Parathyroid adenoma (tissue), 2 donors: Measurements from ENCODE around the gene VWA8.

ENCODE experiments used
- H2AFZ ChIP-seq: fragments of 300-600 bp; sonication (generic); one replicate; pipeline ENCODE4 v1.7.0; 2017; ENCODE audit warnings: antibody characterized with exemption, mild to moderate bottlenecking
- H3K27ac ChIP-seq: fragments of 300-600 bp; sonication (generic); one replicate; pipeline ENCODE4 v1.7.0; 2017
- H3K27me3 ChIP-seq: fragments of 300-600 bp; sonication (generic); one replicate; pipeline ENCODE4 v1.7.0; 2017; ENCODE audit warnings: low read length; ENCODE audit not compliant: control insufficient read depth, insufficient read depth
- H3K36me3 ChIP-seq: fragments of 300-600 bp; sonication (generic); one replicate; pipeline ENCODE4 v1.7.0; 2017; ENCODE audit warnings: low read length; ENCODE audit not compliant: control insufficient read depth, insufficient read depth
- H3K4me1 ChIP-seq: fragments of 300-600 bp; sonication (generic); one replicate; pipeline ENCODE4 v1.7.0; 2017; ENCODE audit warnings: control low read depth
- H3K4me2 ChIP-seq: fragments of 300-600 bp; sonication (generic); one replicate; pipeline ENCODE4 v1.7.0; 2017; ENCODE audit warnings: low read length
- H3K4me3 ChIP-seq: fragments of 300-600 bp; sonication (generic); one replicate; pipeline ENCODE4 v1.7.0; 2017; ENCODE audit warnings: low read depth, low read length
- H3K79me2 ChIP-seq: fragments of 300-600 bp; sonication (generic); one replicate; pipeline ENCODE4 v1.7.0; 2017; ENCODE audit warnings: control low read depth
- H3K9ac ChIP-seq: fragments of 300-600 bp; sonication (generic); one replicate; pipeline ENCODE4 v1.7.0; 2017; ENCODE audit warnings: mild to moderate bottlenecking
- H3K9me3 ChIP-seq: fragments of 300-600 bp; sonication (generic); one replicate; pipeline ENCODE4 v1.7.0; 2017; ENCODE audit warnings: low read length; ENCODE audit not compliant: control insufficient read depth
- CTCF ChIP-seq: fragments of 300-600 bp; sonication (generic); IDR thresholded peaks from one replicate; pipeline ENCODE4 v1.7.0; 2017; ENCODE audit warnings: antibody characterized with exemption, mild to moderate bottlenecking
- donor health status: primary hyperparathyroidism.

VWA8 gene

GRCh38 chr13:41554626-41555386, 406.1 kb downstream of the VWA8 start:
- H3K9ac ChIP-seq: no peak overlapping the region
- no peak overlapping the region for H3K4me3 ChIP-seq
- H2AFZ ChIP-seq: no peak overlapping the region
- H3K4me2 ChIP-seq: no peak overlapping the region
- no peaks in the 10 kb centered on the region for H3K4me1 ChIP-seq
- no peaks in the 10 kb centered on the region for H3K36me3 ChIP-seq
- no peak overlapping the region for H3K27ac ChIP-seq
- H3K27me3 ChIP-seq: no peaks in the 10 kb centered on the region
- no peak for TF ChIP-seq CTCF
- H3K79me2 ChIP-seq: no peaks in the 10 kb centered on the region
- no peaks in the 10 kb centered on the region for H3K9me3 ChIP-seq

- Histone ChIP-seq H3K4me2 (no peak overlapping the region), H2AFZ (no peak overlapping the region), H3K4me1 (no peaks in the 10 kb centered on the region), H3K27ac (no peak overlapping the region), H3K36me3 (no peaks in the 10 kb centered on the region), H3K79me2 (no peaks in the 10 kb centered on the region), H3K9me3 (no peaks in the 10 kb centered on the region), H3K27me3 (no peaks in the 10 kb centered on the region), H3K9ac (no peak overlapping the region), H3K4me3 (no peak overlapping the region)
- no peak for TF ChIP-seq CTCF
These were observed 406.7 kb downstream of the VWA8 start for GRCh38 chr13:41554180-41554579.

- Histone ChIP-seq H3K27me3 (no peaks in the 10 kb centered on the region), H3K36me3 (no peaks in the 10 kb centered on the region), H3K4me2 (no peak overlapping the region), H3K27ac (no peak overlapping the region), H3K4me3 (no peak overlapping the region), H3K9ac (no peak overlapping the region), H3K9me3 (no peaks in the 10 kb centered on the region), H2AFZ (no peak overlapping the region), H3K4me1 (no peaks in the 10 kb centered on the region), H3K79me2 (no peaks in the 10 kb centered on the region)
- no peak for TF ChIP-seq CTCF
These were observed 408.9 kb downstream of the VWA8 start for GRCh38 chr13:41552031-41552430.

GRCh38 chr13:41550276-41550675, 410.6 kb downstream of the VWA8 start:
- no peak overlapping the region for H2AFZ ChIP-seq
- no peak overlapping the region for H3K9ac ChIP-seq
- H3K4me1 ChIP-seq: no peaks in the 10 kb centered on the region
- no peak for TF ChIP-seq CTCF
- H3K79me2 ChIP-seq: no peaks in the 10 kb centered on the region
- H3K4me2 ChIP-seq: no peak overlapping the region
- H3K27ac ChIP-seq: no peak overlapping the region
- no peaks in the 10 kb centered on the region for H3K36me3 ChIP-seq
- H3K9me3 ChIP-seq: no peaks in the 10 kb centered on the region
- H3K4me3 ChIP-seq: no peak overlapping the region
- no peaks in the 10 kb centered on the region for H3K27me3 ChIP-seq

GRCh38 chr13:41549491-41549890, 411.4 kb downstream of the VWA8 start:
- Histone ChIP-seq H3K9ac (no peak overlapping the region), H2AFZ (no peak overlapping the region), H3K79me2 (no peaks in the 10 kb centered on the region), H3K27ac (no peak overlapping the region), H3K4me1 (no peaks in the 10 kb centered on the region), H3K9me3 (no peaks in the 10 kb centered on the region), H3K4me3 (no peak overlapping the region), H3K36me3 (no peaks in the 10 kb centered on the region), H3K27me3 (no peaks in the 10 kb centered on the region), H3K4me2 (no peak overlapping the region)
- TF ChIP-seq CTCF: no peak
